HepG2 (cell line): ENCODE results near the gene PCDHGA1. TPM values are rescaled to one million over a fixed set of nuclear protein-coding genes. Genes with fewer than 3 reads are reported as not detected.
"Not testable (repeated sequence)": the region's sequence is repeated elsewhere in the genome, so short reads cannot be mapped to it uniquely, and the experiment has no call there.

Experiments used
- ATAC-seq: fragments of 200-7000 bp; cut with Tn5 transposase; 3 replicates; pipeline ENCODE4 v1.9.1; 2020; ENCODE audit warnings: mild to moderate bottlenecking, moderate library complexity
- BruUV-seq: library from RNA; stranded (reverse); fragments of 400-500 nt; replicated peaks from 2 replicates; lab custom pipeline; 2021; lab: Mats Ljungman, UMichigan
- CTCF ChIA-PET: fragments of 300-600 bp; formaldehyde crosslinking; extraction: SDS; loops from one replicate; lab custom pipeline; 2021; ENCODE audit warnings: low total read pairs, inconsistent platforms, low intra/inter-chr PET ratio; lab: Yijun Ruan, JAX
- POLR2A ChIA-PET: fragments of 350-600 bp; sonication (Branson Sonifier 250); formaldehyde crosslinking; loops from one replicate; lab custom pipeline; 2020; ENCODE audit warnings: antibody characterized with exemption, inconsistent platforms; lab: Yijun Ruan, JAX
- DNase-seq: peaks from one replicate; pipeline ENCODE4 v3.0.0-alpha.2; 2015; ENCODE audit warnings: low spot score
- FAIRE-seq: peaks from 3 replicates; lab custom pipeline; 2011; peaks lifted over from hg19 to GRCh38; lab: Jason Lieb, UNC
- H2AFZ ChIP-seq: one replicate; pipeline ENCODE4 v1.6.1; 2011; ENCODE audit warnings: low read length, inconsistent platforms
- H3K27ac ChIP-seq: fragments of 300-600 bp; 3 replicates; pipeline ENCODE4 v1.8.0; 2011; ENCODE audit warnings: mixed run types, mild to moderate bottlenecking, mixed read lengths, low read length, inconsistent platforms; ENCODE audit not compliant: insufficient read depth; ENCODE audit errors: extremely low read length
- H3K27me3 ChIP-seq, 2 experiments: fragments of 200-600 bp in 1 of 2; 2 replicates in 1 of 2; 3 replicates in 1 of 2; pipeline versions ENCODE4 v1.6.0 to v1.8.0; 2011; ENCODE audit warnings: low read length in 2 of 2, mild to moderate bottlenecking in 2 of 2, moderate library complexity in 2 of 2, inconsistent platforms in 1 of 2; ENCODE audit not compliant: insufficient read depth in 2 of 2, control insufficient read depth in 1 of 2
- H3K36me3 ChIP-seq, 2 experiments: fragments of 200-600 bp in 1 of 2; replicated peaks in 1 of 2; 2 replicates in 1 of 2; 3 replicates in 1 of 2; pipeline versions ENCODE4 v1.5.1 to v1.8.0; 2011; ENCODE audit warnings: low read length in 2 of 2, inconsistent platforms in 1 of 2; ENCODE audit not compliant: insufficient read depth in 2 of 2, control insufficient read depth in 1 of 2
- H3K4me1 ChIP-seq: 2 replicates; pipeline ENCODE4 v1.5.1; 2012; ENCODE audit warnings: low read length, inconsistent platforms; ENCODE audit not compliant: insufficient read depth
- H3K4me2 ChIP-seq: 2 replicates; pipeline ENCODE4 v1.6.0; 2011; ENCODE audit warnings: low read depth, low read length, inconsistent platforms
- H3K4me3 ChIP-seq, 3 experiments: fragments of 200-600 bp in 1 of 3; sonication (generic), shearing (Covaris generic) in 1 of 3; replicated peaks in 1 of 3; 2 replicates each; pipeline ENCODE4 v1.5.1; 2011 to 2016; ENCODE audit warnings: low read length in 3 of 3, inconsistent platforms in 2 of 3, low read depth in 2 of 3, mild to moderate bottlenecking in 2 of 3, control low read depth in 1 of 3, mixed read lengths in 1 of 3; ENCODE audit not compliant: insufficient read depth in 1 of 3
- H3K79me2 ChIP-seq: one replicate; pipeline ENCODE4 v1.6.1; 2011; ENCODE audit warnings: low read length, inconsistent platforms; ENCODE audit not compliant: insufficient read depth
- H3K9ac ChIP-seq: 2 replicates; pipeline ENCODE4 v1.6.0; 2011; ENCODE audit warnings: mild to moderate bottlenecking, low read depth, low read length, inconsistent platforms; ENCODE audit not compliant: insufficient read depth
- H3K9me3 ChIP-seq: 2 replicates; pipeline ENCODE4 v1.5.1; 2012; ENCODE audit warnings: mild to moderate bottlenecking, low read length
- H4K20me1 ChIP-seq: 2 replicates; pipeline ENCODE4 v1.6.0; 2011; ENCODE audit warnings: inconsistent platforms, mild to moderate bottlenecking, low read length, moderate library complexity; ENCODE audit not compliant: insufficient read depth
- CBFB ChIP-seq: sonication (generic); formaldehyde crosslinking; IDR thresholded peaks from 2 replicates; pipeline ENCODE4 v1.4.0; 2020; ENCODE audit warnings: missing genetic modification reagents
- FOXC1 ChIP-seq: sonication (generic); formaldehyde crosslinking; IDR thresholded peaks from 2 replicates; pipeline ENCODE4 v1.8.0; 2022; ENCODE audit warnings: mild to moderate bottlenecking, missing genetic modification reagents, borderline replicate concordance
- GTF3A ChIP-seq: sonication (generic); formaldehyde crosslinking; conservative IDR thresholded peaks from 2 replicates; pipeline ENCODE4 v1.4.0; 2020; ENCODE audit warnings: mild to moderate bottlenecking, missing genetic modification reagents
- KLF15 ChIP-seq: sonication (generic); formaldehyde crosslinking; IDR thresholded peaks from 2 replicates; pipeline ENCODE4 v1.8.1; 2023; ENCODE audit warnings: borderline replicate concordance, mild to moderate bottlenecking, inconsistent platforms, missing genetic modification reagents, mixed read lengths
- SMAD1 ChIP-seq: sonication (generic); formaldehyde crosslinking; IDR thresholded peaks from 2 replicates; pipeline ENCODE4 v1.4.0; 2020; ENCODE audit warnings: missing genetic modification reagents, low read depth, mild to moderate bottlenecking, borderline replicate concordance
- SRSF4 ChIP-seq: fragments of 200-400 bp; formaldehyde crosslinking; IDR thresholded peaks from one replicate; pipeline ENCODE4 v1.6.1; 2018; ENCODE audit warnings: mild to moderate bottlenecking, low read depth, low read length, moderate library complexity; ENCODE audit not compliant: poor library complexity, severe bottlenecking
- STAG1 ChIP-seq: sonication (generic); formaldehyde crosslinking; IDR thresholded peaks from 2 replicates; pipeline ENCODE4 v1.4.0; 2020; ENCODE audit warnings: missing genetic modification reagents
- WIZ ChIP-seq: sonication (generic); formaldehyde crosslinking; IDR thresholded peaks from 2 replicates; pipeline ENCODE4 v1.5.1; 2020; ENCODE audit warnings: mild to moderate bottlenecking, missing genetic modification reagents
- ZBTB7B ChIP-seq: sonication (generic); formaldehyde crosslinking; IDR thresholded peaks from 2 replicates; pipeline ENCODE4 v1.4.0; 2020; ENCODE audit warnings: missing genetic modification reagents
- ZFP62 ChIP-seq: sonication (generic); formaldehyde crosslinking; IDR thresholded peaks from 2 replicates; pipeline ENCODE4 v1.4.0; 2020; ENCODE audit warnings: missing genetic modification reagents
- ZNF292 ChIP-seq: sonication (generic); formaldehyde crosslinking; IDR thresholded peaks from 2 replicates; pipeline ENCODE4 v1.8.1; 2022; ENCODE audit warnings: mild to moderate bottlenecking, low read depth, missing genetic modification reagents, borderline replicate concordance
- WGBS: methylation state at CpG from one replicate; pipeline ENCODE4 v1.1.6; 2017; ENCODE audit warnings: low lambda C conversion rate; 5-methylcytosine and 5-hydroxymethylcytosine counted together
- in situ Hi-C: cut with HindIII; loops from 2 replicates; pipeline ENCODE4 v1.10.0; 2017; ENCODE audit warnings: low pct_unique_long_range_greater_than_20kb; ENCODE audit not compliant: extremely low pct_ligation_motif_present
- intact Hi-C: fragments of 100-400 bp; cut with micrococcal nuclease; formaldehyde crosslinking; loops from one replicate; pipeline ENCODE4 v1.10.0; 2022; ENCODE audit not compliant: unreplicated experiment
- polyA plus RNA-seq, 8 experiments: library from polyadenylated mRNA; depleted of rRNA in 3 of 8; stranded (reverse) in 7 of 8; unstranded in 1 of 8; fragments of >200 nt; fragmentation: Illumina TruSeq in 4 of 8; extraction: Trizol in 4 of 8; gene quantifications; 2 replicates each; pipeline versions ENCODE4 v1.2.1 to v1.2.3, GENCODE V29; 2011 to 2016; ENCODE audit warnings: low read depth in 4 of 8, missing spikeins in 1 of 8, mixed read lengths in 1 of 8; ENCODE audit not compliant: insufficient read depth in 1 of 8
- total RNA-seq, 5 experiments: library from RNA; depleted of rRNA; stranded (reverse); fragments of >200 nt; fragmentation: Illumina TruSeq; extraction: Trizol; gene quantifications; 2 replicates each; pipeline ENCODE4 v1.2.3, GENCODE V29; 2016; ENCODE audit warnings: low read depth in 1 of 5
- TF ChIP-seq, protein P1 (sequence below): sonication (generic); formaldehyde crosslinking; IDR thresholded peaks from 2 replicates; pipeline ENCODE4 v1.5.0; 2020; ENCODE audit warnings: mild to moderate bottlenecking, missing genetic modification reagents, moderate library complexity
- TF ChIP-seq, protein P2 (sequence below): sonication (generic); formaldehyde crosslinking; IDR thresholded peaks from 2 replicates; pipeline ENCODE4 v1.5.0; 2020; ENCODE audit warnings: mild to moderate bottlenecking, missing genetic modification reagents

The PCDHGA1 gene
- total and polyA plus RNA-seq, 2 of the 13 experiments (the other 11 are each of a cell fraction or from before 2014, with no cell fraction given), result 0.31 to 0.40 TPM

DNA sequence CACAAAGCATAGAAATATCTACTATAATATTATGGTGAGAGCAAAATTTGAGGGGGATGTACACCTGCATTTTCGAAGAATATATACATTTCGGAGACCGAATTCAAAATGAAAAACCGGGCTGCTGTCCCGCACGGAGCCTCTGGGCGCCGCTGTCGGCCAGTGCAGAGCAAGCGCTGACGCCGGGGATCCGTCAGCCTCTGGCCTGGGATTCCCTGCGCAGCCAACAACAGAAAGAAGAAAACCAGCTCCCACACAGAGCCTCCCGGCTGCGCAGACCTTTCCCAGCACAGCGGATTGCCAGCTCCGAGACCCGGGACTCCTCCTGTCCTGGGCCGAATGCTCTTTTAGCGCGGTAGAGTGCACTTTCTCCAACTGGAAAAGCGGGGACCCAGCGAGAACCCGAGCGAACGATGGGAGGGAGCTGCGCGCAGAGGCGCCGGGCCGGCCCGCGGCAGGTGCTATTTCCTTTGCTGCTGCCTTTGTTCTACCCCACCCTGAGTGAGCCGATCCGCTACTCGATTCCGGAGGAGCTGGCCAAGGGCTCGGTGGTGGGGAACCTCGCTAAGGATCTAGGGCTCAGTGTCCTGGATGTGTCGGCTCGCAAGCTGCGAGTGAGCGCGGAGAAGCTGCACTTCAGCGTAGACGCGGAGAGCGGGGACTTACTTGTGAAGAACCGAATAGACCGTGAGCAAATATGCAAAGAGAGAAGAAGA, 77.6 kb downstream of the PCDHGA1 start, which contains the start of gene PCDHGB6:
Gene PCDHGB6, plus strand, starts transcription at position 232 of the 716 bp plus-strand sequence. Its CDS starts 182 bp downstream, at position 414.
- 90% methylated on average over 28 of the region's 51 CpGs for WGBS
- ATAC-seq, H4K20me1 ChIP-seq, H3K27me3 ChIP-seq, H3K27ac ChIP-seq, H3K4me1 ChIP-seq, POLR2A ChIA-PET, CTCF ChIA-PET: not testable (repeated sequence)
- peak; percentile 19; the same call in 1 of the 2 replicates for TF ChIP-seq STAG1
- TF ChIP-seq, protein P1, sequence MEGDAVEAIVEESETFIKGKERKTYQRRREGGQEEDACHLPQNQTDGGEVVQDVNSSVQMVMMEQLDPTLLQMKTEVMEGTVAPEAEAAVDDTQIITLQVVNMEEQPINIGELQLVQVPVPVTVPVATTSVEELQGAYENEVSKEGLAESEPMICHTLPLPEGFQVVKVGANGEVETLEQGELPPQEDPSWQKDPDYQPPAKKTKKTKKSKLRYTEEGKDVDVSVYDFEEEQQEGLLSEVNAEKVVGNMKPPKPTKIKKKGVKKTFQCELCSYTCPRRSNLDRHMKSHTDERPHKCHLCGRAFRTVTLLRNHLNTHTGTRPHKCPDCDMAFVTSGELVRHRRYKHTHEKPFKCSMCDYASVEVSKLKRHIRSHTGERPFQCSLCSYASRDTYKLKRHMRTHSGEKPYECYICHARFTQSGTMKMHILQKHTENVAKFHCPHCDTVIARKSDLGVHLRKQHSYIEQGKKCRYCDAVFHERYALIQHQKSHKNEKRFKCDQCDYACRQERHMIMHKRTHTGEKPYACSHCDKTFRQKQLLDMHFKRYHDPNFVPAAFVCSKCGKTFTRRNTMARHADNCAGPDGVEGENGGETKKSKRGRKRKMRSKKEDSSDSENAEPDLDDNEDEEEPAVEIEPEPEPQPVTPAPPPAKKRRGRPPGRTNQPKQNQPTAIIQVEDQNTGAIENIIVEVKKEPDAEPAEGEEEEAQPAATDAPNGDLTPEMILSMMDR (CRISPR knock-in tag), result peak; percentile 45
- TF ChIP-seq, all 625 proteins: peak for 2; not testable (repeated sequence) for 623
- H3K9ac ChIP-seq, H3K79me2 ChIP-seq, in situ Hi-C loops, H3K4me2 ChIP-seq, BruUV-seq, H3K9me3 ChIP-seq, intact Hi-C loops, H3K36me3 ChIP-seq, H2AFZ ChIP-seq, DNase-seq, H3K4me3 ChIP-seq, FAIRE-seq: not testable (repeated sequence)

- Histone ChIP-seq H3K4me3 (no peak overlapping the region), H3K9ac (no peak overlapping the region), H2AFZ (no peak overlapping the region), H3K79me2 (no peaks in the 10 kb centered on the region), H3K27ac (no peak overlapping the region), H3K27me3 (no peaks in the 10 kb centered on the region), H3K9me3 (no peaks in the 10 kb centered on the region; the same call in 1 of the 2 replicates), H3K4me2 (no peak overlapping the region), H3K4me1 (no peaks in the 10 kb centered on the region), H3K36me3 (no peaks in the 10 kb centered on the region), H4K20me1 (no peaks in the 10 kb centered on the region)
- ChIA-PET CTCF (no interaction called here), POLR2A (no interaction called here)
- whole genome bisulfite sequencing, result 90% methylated on average over 48 of the region's 64 CpGs
- intact Hi-C loops, result no loop called here
- DNase-seq (no peak), ATAC-seq (no peak), FAIRE-seq (no peak)
- in situ Hi-C loops, result no loop called here
- BruUV-seq, result no TSS peak
- TF ChIP-seq WIZ (CRISPR knock-in tag) (no peak), SMAD1 (CRISPR knock-in tag) (no peak), ZNF292 (no peak), SRSF4 (no peak), ZFP62 (CRISPR knock-in tag) (no peak), CBFB (CRISPR knock-in tag) (no peak), ZBTB7B (CRISPR knock-in tag) (no peak), GTF3A (CRISPR knock-in tag) (no peak), KLF15 (CRISPR knock-in tag) (no peak), FOXC1 (CRISPR knock-in tag) (no peak)
- TF ChIP-seq, protein P2, sequence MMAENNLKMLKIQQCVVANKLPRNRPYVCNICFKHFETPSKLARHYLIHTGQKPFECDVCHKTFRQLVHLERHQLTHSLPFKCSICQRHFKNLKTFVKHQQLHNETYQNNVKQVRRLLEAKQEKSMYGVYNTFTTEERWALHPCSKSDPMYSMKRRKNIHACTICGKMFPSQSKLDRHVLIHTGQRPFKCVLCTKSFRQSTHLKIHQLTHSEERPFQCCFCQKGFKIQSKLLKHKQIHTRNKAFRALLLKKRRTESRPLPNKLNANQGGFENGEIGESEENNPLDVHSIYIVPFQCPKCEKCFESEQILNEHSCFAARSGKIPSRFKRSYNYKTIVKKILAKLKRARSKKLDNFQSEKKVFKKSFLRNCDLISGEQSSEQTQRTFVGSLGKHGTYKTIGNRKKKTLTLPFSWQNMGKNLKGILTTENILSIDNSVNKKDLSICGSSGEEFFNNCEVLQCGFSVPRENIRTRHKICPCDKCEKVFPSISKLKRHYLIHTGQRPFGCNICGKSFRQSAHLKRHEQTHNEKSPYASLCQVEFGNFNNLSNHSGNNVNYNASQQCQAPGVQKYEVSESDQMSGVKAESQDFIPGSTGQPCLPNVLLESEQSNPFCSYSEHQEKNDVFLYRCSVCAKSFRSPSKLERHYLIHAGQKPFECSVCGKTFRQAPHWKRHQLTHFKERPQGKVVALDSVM (CRISPR knock-in tag), result no peak
These were observed 79.4 kb downstream of the PCDHGA1 start for GRCh38 chr5:141409598-141410306.
